HFF-Myc (cell line): ENCODE data around the gene FBN1.

Experiments used
- DNase-seq: peaks from one replicate; pipeline ENCODE4 v3.0.0-alpha.2; 2011; ENCODE audit warnings: low read depth; ENCODE audit errors: extremely low read depth
- H3K4me3 ChIP-seq: replicated peaks from 2 replicates; pipeline ENCODE4 v1.5.1; 2011; ENCODE audit warnings: low read depth, mild to moderate bottlenecking, control low read depth, low read length
- TF ChIP-seq, protein P1 (sequence below): IDR thresholded peaks from 2 replicates; pipeline ENCODE4 v1.5.1; 2012; ENCODE audit warnings: mild to moderate bottlenecking, low read depth, low read length, control low read depth; ENCODE audit errors: missing control alignments

FBN1 gene

DNA sequence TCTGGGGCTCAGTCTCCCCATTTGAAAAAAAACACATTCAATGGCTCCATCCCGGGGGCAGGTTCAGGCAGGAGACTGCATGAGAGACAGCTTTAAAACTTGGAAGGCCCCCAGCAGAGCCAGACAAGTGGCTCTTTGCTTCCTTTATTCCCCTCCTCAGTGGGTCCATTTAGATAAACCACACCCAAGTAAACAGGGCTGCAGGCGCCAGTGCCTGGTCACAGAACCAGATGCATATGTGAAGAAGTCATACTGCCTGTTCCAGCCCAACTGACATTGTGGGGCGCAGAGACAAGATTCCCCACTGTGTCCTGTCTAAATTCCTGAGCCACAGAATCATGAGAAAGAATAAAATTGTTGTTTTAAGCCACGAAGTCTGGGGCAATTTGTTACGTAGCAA, 9.0 kb downstream of the FBN1 start:
- TF ChIP-seq, protein P1, sequence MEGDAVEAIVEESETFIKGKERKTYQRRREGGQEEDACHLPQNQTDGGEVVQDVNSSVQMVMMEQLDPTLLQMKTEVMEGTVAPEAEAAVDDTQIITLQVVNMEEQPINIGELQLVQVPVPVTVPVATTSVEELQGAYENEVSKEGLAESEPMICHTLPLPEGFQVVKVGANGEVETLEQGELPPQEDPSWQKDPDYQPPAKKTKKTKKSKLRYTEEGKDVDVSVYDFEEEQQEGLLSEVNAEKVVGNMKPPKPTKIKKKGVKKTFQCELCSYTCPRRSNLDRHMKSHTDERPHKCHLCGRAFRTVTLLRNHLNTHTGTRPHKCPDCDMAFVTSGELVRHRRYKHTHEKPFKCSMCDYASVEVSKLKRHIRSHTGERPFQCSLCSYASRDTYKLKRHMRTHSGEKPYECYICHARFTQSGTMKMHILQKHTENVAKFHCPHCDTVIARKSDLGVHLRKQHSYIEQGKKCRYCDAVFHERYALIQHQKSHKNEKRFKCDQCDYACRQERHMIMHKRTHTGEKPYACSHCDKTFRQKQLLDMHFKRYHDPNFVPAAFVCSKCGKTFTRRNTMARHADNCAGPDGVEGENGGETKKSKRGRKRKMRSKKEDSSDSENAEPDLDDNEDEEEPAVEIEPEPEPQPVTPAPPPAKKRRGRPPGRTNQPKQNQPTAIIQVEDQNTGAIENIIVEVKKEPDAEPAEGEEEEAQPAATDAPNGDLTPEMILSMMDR, result no peak
- no peak for DNase-seq
- no peak overlapping the region for H3K4me3 ChIP-seq

DNA sequence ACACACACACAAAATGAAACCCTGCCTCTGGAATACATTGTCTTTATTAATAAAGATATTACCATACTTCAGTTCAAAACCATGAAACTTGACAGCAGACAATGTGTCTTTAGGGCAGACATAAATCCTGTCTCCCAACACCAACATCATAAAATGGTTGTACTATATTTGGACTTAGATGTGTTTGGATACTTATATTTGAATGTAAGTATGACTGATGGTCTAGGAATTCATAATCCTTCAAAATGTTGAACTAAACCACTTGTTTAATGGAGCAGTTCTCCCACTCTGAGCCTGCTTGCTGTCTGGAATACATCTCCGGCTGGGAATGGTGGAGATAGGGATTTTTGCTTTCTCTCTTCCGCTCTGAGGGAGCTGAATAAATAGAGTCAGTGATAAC, 10.6 kb downstream of the FBN1 start:
- no peak overlapping the region for H3K4me3 ChIP-seq
- DNase-seq, result no peak
- TF ChIP-seq, protein P1, result no peak

DNA sequence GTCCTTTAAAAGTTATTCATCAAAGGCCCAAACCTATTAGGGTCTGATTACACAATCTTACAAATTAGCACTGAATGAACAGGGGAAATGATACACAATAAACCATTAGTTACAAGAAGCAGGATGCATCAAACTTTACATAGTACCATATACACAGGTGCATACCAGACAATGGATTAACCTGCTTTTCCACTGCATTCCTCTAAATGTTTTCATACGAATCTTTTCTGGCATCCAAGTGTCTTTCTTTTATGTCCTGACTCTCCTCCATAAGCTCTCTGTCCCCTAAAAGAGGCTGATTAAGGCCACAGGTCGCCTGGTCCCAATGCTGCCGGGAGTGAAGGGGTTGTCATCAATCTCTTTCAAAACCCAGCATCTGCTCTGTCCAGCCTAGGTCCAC, 11.4 kb downstream of the FBN1 start:
- H3K4me3 ChIP-seq, result no peak overlapping the region
- TF ChIP-seq, protein P1, result no peak
- DNase-seq, result no peak

DNA sequence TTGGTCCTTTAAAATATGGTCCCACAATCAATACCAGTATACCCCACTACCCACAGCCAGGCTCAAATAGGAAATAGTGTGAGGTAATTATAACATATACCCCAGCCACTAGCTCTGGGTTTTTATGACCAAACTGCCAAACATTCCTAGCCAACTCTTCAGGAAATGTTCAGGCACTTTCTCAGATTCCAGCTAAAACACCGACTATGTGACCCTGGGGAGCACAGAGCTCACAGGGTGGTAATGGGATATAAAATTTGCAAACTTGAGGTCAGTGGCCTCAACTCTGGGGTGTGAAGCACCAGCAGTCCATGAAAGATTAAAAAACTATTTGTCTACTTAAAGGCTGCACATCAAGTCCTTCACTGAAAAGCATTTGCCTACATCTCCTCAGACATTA, 12.9 kb downstream of the FBN1 start:
- no peak for DNase-seq
- TF ChIP-seq, protein P1, result no peak
- no peak overlapping the region for H3K4me3 ChIP-seq

DNA sequence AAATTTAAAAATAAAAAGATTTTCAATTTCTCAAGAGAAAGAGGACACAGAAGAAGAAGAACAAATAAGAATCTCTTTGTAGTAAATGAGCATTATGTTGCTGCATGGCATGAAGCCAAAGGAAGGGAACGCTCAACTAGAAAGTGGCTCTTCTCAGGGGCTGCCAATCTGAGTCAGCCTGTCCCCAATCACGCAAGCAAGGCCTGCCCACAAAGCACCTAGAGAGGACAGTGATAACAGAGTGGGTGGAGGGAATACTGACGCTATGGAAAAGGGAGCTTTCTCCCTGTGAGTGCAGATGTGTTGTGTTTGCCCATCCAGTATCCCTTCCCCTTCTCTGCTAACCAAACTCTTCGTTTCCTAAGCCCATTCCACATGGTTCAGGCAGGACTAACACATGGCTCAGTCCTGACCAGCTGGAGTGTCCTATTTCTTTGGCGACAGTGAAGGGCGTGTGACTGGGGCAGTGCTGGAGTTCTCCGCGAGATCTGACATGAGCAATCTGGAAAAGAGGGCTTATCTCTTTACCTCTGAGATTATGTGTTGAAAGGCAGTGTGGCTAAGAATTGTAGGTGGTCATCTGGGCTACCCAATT, 14.2 kb downstream of the FBN1 start:
- TF ChIP-seq, protein P1, result no peak
- DNase-seq, result no peak

DNA sequence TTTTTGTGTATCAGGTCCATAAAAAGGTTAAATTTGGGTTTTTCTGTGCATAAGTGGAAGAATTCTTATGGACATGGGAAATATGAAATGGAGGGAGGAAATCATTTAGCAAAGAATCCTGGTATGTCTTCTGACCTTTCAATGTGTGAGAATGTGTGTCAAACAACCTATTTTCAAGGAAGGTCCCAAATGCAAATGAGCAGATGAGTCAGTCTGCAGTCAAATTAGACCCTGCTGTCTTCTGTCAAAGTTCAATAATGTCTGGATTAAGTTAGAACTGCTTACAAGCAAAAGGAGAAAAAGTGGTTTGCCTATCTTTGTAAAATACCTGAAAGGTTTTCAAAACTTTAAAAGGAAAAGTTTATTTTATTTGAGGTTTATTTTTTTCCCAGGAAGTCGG, 15.3 kb downstream of the FBN1 start:
- TF ChIP-seq, protein P1, result no peak
- no peak overlapping the region for H3K4me3 ChIP-seq
- no peak for DNase-seq

More for the DNA sequence above, 14.2 kb downstream of the FBN1 start:
- H3K4me3 ChIP-seq, result no peak overlapping the region

DNA sequence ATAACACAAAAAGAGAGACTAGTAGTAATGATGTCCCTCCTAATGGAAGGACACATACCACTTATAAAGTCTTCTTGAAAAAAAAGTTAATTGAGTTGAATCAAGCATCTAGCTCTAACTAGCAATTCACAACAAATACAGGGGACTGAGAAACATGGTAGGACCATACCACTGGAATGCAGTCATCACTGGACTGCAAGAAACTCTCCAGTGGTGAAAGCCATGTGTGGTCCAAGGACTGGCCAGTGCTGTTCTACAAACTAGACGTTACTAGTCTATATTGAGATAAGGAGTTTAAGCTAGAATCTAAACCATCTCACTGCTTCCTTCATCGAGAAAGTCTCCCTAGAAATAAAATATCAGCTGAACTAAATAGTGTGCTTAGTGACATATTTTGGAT, 16.7 kb downstream of the FBN1 start:
- H3K4me3 ChIP-seq, result no peak overlapping the region
- TF ChIP-seq, protein P1, result no peak
- DNase-seq, result no peak
